HG02973 (cell line): Measurements from ENCODE around the gene SOWAHD.
A peak's percentile ranks its signal among the peaks of the same experiment; 100 is the strongest.
"Not testable (repeated sequence)": the region's sequence is repeated elsewhere in the genome, so short reads cannot be mapped to it uniquely, and the experiment has no call there.

Experiments used
- ATAC-seq: cut with Tn5 transposase; IDR thresholded peaks from one replicate; pipeline ENCODE4 v1.9.1; 2021; ENCODE audit warnings: moderate library complexity; ENCODE audit not compliant: unreplicated experiment

SOWAHD gene

GRCh38 chrX:119757646-119757978 lies 776 bp upstream of the SOWAHD start:
- no peak for ATAC-seq

DNA sequence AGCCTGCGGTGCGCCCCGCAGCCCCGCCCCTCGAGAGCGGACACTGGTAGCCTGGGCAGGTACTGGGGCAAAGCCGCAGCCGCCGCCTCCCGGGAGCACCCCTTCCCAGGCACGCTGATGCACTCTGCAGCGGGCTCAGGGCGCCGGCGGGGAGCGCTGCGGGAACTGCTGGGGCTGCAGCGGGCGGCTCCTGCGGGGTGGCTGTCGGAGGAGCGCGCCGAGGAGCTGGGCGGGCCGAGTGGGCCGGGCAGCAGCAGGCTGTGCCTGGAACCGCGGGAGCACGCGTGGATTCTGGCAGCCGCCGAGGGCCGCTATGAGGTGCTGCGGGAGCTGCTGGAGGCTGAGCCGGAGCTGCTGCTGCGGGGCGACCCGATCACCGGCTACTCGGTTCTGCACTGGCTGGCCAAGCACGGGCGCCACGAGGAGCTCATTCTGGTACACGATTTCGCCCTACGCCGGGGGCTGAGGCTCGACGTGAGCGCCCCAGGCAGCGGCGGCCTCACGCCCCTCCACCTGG lies 401 bp downstream of the SOWAHD start:
- no peak for ATAC-seq

GRCh38 chrX:119759248-119759766 lies 919 bp downstream of the SOWAHD start:
- no peak for ATAC-seq

- no peak for ATAC-seq
Observed at GRCh38 chrX:119760026-119760877, 1.9 kb downstream of the SOWAHD start.

DNA sequence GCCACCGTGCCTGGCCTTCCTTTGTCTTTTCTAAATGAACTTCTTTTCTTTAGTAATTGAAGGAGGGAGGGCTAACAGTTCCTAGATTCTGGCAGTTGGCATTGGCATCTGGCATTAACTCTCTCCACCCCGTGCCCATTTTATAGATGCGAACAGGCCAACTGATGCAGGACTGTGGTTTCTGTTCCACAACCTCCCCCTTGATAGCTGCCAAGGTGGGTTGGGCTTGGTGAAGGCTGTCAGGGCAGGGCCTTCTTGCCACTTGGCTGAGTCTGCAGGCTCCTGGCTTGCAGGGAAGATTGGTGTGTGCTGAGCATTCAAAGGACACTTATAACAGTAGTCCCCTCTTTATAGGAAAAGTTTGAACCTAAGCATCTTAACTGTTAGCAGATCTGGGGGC lies 4.3 kb downstream of the SOWAHD start:
- no peak for ATAC-seq

- no peak for ATAC-seq
Observed at GRCh38 chrX:119763181-119763580, 4.8 kb downstream of the SOWAHD start.

GRCh38 chrX:119763836-119764387 lies 5.5 kb downstream of the SOWAHD start:
- no peak for ATAC-seq

DNA sequence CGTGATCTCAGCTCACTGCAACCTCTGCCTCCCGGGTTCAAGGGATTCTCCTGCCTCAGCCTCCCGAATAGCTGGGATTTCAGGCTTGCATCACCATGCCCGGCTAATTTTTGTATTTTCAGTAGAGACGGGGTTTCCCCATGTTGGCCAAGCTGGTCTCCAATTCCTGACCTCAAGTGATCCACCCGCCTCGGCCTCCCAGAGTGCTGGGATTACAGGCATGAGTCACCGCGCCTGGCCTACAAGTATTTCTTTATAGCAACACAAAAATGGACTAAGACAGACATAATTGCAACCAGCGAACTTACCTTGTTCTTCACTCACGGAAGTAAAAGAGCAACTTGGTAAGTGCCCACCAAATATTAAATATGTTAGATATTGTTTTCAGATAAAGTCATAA lies 10.0 kb downstream of the SOWAHD start:
- ATAC-seq, result not testable (repeated sequence)

DNA sequence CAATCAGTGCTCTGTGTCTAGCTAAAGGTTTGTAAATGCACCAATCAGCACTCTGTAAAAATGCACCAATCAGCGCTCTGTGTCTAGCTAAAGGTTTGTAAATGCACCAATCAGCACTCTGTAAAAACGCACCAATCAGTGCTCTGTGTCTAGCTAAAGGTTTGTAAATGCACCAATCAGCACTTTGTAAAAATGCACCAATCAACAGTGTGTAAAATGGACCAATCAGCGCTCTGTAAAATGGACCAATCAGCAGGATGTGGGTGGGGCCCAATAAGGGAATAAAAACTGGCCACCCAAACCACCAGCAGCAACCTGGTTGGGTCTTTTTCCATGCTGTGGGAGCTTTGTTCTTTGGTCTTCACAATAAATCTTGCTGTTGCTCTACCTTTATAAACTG lies 11.0 kb downstream of the SOWAHD start:
- not testable (repeated sequence) for ATAC-seq

DNA sequence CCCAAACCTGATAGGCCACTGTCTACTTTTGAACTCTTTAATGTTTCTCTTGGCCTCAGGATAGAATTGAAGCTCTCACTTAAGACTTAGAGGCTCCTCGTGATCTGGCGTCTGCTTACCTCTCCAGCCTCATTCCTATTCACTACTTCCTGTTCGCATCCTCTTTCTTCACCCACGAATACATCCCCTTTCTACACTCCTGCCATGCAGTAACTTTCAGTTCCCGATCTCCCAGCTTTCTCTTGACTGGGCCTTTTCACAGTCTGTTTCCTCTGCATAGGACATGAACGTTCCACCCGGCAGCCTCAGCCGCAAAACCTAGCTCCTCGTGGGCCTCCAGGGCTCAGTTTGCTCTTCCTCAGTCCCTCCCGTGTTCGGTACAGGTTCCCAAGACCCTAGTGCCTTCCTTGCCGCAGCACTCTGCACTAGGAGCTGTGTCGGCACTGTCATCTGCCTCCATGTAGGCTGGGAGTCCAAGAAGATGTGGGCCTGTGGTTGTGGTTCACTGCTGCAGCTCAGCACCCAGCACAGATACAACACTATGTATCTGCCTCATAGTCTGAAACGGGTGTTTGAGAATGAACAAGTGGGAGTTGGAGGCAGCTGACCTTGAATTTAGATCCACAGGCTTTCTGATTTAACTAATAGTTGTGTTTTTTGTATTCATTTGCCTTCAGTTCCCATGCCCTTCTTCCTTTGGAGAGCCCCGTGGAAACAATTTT lies 17.3 kb downstream of the SOWAHD start:
- ATAC-seq, result no peak

DNA sequence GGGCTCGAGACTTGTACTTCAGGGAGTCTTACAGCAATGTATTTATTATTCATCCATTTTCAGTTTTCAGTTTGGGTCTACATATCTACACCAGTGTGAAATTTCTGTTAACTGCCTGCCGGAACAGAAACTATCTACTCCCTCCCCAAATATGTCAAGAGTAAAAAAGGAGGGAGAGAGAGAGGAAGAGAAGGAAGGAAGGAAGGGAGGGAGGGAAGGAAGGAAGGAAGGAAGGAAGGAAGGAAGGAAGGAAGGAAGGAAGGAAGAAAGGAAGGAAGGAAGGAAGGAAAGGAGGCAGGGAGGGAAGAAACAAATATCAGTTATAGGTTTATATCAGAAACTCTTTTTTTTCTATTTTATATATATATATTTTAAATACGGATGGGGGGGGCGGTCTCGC lies 20.4 kb downstream of the SOWAHD start:
- no peak for ATAC-seq

- no peak for ATAC-seq
Observed at GRCh38 chrX:119783026-119783425, 24.6 kb downstream of the SOWAHD start.

GRCh38 chrX:119784747-119785446 lies 26.5 kb downstream of the SOWAHD start:
- ATAC-seq, result no peak

GRCh38 chrX:119790977-119791436 lies 32.6 kb downstream of the SOWAHD start:
- ATAC-seq, result peak; percentile 3

GRCh38 chrX:119791437-119792231 lies 33.2 kb downstream of the SOWAHD start, which contains the start of gene RPL39:
TSS of gene RPL39 (minus strand) at chrX:119791630. CDS start at chrX:119791576, 54 bp downstream.
- peak; percentile 93 for ATAC-seq

DNA sequence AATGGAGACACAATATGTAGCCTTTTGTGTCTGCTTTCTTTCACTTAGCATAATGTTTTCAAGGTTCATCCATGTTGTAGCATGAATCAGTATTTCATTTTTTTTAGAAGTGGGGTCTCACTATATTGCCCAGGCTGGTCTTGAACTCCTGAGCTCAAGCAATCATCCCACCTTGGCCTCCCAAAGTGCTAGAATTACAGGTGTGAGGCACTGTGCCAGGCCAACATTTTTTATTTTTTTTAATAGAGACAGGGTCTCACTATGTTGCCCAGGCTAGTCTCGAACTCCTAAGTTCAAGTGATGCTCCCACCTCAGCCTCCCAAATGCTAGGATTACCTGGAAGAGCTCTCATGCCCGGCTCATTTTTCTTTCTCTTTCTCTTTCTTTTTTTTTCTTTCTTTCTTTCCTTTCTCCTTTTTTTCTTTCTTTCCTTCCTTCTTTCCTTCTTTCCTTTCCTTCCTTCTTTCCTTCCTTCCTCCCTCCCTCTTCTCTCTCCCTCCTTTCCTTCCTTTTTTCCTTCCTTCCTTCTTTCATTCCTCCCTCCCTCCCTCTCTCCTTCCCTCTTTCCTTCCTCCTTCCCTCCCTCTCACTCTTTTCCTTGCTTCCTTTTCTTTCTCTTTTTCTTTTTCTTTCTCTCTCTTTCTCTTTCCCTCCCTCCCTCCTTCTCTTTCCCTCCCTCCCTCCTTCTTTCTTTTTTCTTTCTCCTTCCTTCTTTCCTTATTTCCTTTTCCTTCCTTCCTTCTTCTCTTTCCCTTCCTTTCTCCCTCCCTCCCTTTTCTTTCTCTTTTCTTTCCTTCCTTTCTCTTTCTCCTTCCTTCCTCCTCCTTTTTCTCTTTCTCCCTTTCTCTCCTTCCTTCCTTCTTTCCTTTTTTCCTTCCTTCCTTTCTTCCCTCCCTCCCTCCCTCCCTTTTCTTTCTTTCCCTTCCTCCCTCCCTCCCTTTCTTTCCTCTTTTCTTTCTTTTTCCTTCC lies 43.1 kb downstream of the SOWAHD start:
- ATAC-seq, result no peak

GRCh38 chrX:119802546-119802945 lies 44.2 kb downstream of the SOWAHD start:
- no peak for ATAC-seq

GRCh38 chrX:119808461-119808860 lies 50.1 kb downstream of the SOWAHD start:
- not testable (repeated sequence) for ATAC-seq

DNA sequence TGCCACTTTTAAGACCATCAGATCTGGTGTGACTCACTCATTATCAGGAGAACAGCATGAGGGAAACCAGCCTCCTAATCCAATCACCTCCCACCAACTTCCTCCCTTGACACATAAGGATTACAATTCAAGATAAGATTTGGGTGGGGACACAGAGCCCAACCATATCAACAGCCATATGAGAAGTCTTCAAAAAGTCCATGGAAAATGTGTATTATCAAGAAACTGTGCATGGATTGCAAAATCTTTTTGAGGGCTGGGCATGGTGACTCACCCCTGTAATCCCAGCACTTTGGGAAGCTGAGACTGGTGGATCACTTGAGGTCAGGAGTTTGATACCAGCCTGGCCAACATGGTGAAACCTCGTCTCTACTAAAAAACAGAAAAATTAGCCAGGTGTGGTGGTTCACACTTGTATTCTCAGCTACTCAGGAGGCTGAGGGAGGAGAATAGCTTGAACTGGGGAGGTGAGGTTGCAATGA lies 50.8 kb downstream of the SOWAHD start:
- no peak for ATAC-seq
